ENCODE data around the gene RARRES2. TPM values are rescaled to one million over a fixed set of nuclear protein-coding genes. Genes with fewer than 3 reads are reported as not detected.

RARRES2 gene
- total and polyA plus RNA-seq, 12 donors, result 132 to 7,984 (median 3,315) TPM

DNA sequence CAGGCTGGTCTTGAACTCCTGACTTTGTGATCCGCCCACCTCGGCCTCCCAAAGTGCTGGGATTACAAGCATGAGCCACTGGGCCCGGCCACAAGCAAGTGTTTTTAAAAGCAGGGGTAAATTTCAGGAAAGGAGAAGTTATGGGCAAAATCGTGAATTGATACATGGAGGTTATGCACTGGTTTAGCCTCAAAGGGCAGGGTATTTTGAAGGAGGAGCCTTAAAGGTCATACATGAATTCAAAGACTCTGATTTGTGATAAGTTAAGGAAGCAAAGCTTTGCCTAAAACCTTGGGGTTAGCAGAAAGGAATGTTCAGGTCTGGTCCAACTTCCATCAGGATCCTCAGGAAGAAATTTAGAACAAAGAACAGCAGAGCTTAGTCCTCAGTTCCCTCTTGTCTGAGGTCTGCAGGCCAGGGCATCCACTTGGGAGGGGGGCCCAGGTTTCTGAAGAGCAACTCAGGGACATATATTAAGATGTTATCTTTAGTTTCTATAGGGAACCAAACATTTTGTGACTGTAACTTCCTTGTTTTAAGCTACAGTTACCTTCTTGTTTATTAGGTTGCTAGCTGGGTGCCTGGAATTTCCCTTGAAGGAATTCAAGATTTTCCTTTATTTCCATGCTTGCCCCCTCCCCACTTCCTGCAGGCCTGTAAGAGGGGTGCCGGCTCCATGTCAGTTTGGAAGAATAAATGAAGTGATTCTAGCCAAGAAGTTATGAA is 24.4 kb upstream of the RARRES2 start:
- Histone ChIP-seq H3K27me3 (no peaks in the 10 kb centered on the region), H3K9me3 (replicated peaks in 1 of 3) (no peaks in the 10 kb centered on the region), H3K36me3 (replicated peaks in 1 of 2) (peaks cover 0 to 3% of the 10 kb centered on the region in 2 donors), H3K4me3 (no peak overlapping the region), H3K4me1 (replicated peaks in 1 of 2) (peaks cover 17 to 20% of the 10 kb centered on the region in 2 donors), H3K27ac (no peak overlapping the region)
- intact Hi-C loops (cut with DNase I), result no loop called here
- no peak for DNase-seq
- no peak for TF ChIP-seq POLR2A (IDR thresholded peaks at IDR 0.05)
- TF ChIP-seq, protein P1, sequence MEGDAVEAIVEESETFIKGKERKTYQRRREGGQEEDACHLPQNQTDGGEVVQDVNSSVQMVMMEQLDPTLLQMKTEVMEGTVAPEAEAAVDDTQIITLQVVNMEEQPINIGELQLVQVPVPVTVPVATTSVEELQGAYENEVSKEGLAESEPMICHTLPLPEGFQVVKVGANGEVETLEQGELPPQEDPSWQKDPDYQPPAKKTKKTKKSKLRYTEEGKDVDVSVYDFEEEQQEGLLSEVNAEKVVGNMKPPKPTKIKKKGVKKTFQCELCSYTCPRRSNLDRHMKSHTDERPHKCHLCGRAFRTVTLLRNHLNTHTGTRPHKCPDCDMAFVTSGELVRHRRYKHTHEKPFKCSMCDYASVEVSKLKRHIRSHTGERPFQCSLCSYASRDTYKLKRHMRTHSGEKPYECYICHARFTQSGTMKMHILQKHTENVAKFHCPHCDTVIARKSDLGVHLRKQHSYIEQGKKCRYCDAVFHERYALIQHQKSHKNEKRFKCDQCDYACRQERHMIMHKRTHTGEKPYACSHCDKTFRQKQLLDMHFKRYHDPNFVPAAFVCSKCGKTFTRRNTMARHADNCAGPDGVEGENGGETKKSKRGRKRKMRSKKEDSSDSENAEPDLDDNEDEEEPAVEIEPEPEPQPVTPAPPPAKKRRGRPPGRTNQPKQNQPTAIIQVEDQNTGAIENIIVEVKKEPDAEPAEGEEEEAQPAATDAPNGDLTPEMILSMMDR (IDR thresholded peaks at IDR 0.05), result no peak
- 68 to 80% (median 76%) methylated on average over 5 of the region's 5 CpGs for WGBS, 4 donors

DNA sequence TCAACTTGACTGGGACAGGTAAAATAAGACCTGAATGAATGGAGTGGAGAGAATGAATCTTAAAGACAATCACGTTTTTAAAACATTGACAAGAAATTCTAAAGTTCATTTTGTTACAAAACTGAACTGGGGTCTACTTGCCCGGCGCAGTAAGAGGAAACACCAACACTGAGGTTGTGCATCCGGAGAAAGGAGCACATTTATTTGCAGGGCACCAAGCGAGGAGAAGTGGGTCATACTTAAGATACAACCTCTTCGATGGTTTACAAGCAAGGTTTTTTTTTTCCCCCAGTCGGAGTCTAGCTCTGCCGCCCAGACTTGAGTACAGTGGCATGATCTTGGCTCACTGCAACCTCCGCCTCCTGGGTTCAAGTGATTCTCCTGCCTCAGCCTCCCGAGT is 23.8 kb upstream of the RARRES2 start:
- intact Hi-C loops (cut with DNase I), result no loop called here
- Histone ChIP-seq H3K27me3 (no peaks in the 10 kb centered on the region), H3K4me3 (no peak overlapping the region), H3K36me3 (replicated peaks in 1 of 2) (no peaks in the 10 kb centered on the region), H3K27ac (no peak overlapping the region), H3K4me1 (replicated peaks in 1 of 2) (peaks cover 11 to 13% of the 10 kb centered on the region in 2 donors), H3K9me3 (replicated peaks in 1 of 3) (no peaks in the 10 kb centered on the region)
- DNase-seq, result no peak
- 83 to 87% (median 86%) methylated on average over 10 of the region's 10 CpGs for WGBS, 4 donors
- TF ChIP-seq, protein P1 (IDR thresholded peaks at IDR 0.05), result no peak
- TF ChIP-seq POLR2A (IDR thresholded peaks at IDR 0.05), result no peak

DNA sequence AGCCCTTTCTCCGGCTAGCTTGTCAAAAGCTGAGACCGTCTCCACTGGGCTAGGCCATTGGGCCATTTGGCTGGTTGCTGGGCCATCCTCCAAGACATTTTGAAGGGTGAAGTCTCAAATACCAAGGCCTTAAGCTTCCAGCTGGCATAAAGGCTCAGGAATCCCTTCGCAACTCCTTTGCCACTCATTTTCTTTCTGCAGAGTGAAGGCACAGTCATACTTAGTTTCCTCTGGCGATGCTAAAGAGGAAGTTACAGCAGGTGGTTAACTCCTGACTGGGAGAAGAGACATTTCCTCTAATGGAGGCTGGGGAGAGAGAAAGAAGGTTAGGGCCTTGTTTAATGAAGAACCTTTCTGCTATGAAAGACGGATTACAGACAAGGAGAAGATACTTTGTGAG is 22.4 kb upstream of the RARRES2 start:
- Histone ChIP-seq H3K4me3 (no peak overlapping the region), H3K36me3 (replicated peaks in 1 of 2) (no peaks in the 10 kb centered on the region), H3K4me1 (replicated peaks in 1 of 2) (peaks cover 3 to 6% of the 10 kb centered on the region in 2 donors), H3K27me3 (no peaks in the 10 kb centered on the region), H3K27ac (no peak overlapping the region), H3K9me3 (replicated peaks in 1 of 3) (no peaks in the 10 kb centered on the region)
- no peak for DNase-seq
- TF ChIP-seq, protein P1 (IDR thresholded peaks at IDR 0.05), result no peak
- no peak for TF ChIP-seq POLR2A (IDR thresholded peaks at IDR 0.05)
- WGBS, 4 donors, result 70 to 80% (median 72%) methylated on average over 5 of the region's 5 CpGs
- intact Hi-C loops (cut with DNase I), result no loop called here

DNA sequence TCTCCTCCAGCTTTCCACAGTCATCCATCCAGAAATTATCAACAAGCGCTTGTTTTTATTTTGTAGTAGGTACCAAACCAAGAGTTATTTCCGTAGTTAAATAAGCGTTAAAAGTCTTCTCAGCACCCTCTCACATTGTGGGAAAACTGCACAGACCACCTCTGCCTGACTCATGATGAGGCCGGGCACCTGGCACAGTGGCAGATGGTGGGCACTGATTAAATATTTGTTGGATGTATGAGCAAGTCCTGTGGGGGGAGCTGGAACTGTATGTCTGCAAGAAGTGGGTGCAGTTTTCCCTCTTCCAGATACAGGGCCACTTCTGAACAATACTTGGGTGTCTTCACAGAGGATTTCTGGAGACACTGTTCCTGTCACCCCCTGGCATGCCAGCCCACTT is 21.9 kb upstream of the RARRES2 start:
- H3K27ac ChIP-seq, result no peak overlapping the region
- no peaks in the 10 kb centered on the region for H3K9me3 ChIP-seq (replicated peaks in 1 of 3)
- H3K4me3 ChIP-seq, result no peak overlapping the region
- no peak for TF ChIP-seq POLR2A (IDR thresholded peaks at IDR 0.05)
- TF ChIP-seq, protein P1 (IDR thresholded peaks at IDR 0.05), result no peak
- intact Hi-C loops (cut with DNase I), result no loop called here
- 79 to 91% (median 85%) methylated on average over 4 of the region's 4 CpGs for WGBS, 4 donors
- no peaks in the 10 kb centered on the region for H3K36me3 ChIP-seq (replicated peaks in 1 of 2)
- H3K4me1 ChIP-seq (replicated peaks in 1 of 2), result peaks cover 3 to 6% of the 10 kb centered on the region in 2 donors
- DNase-seq, result no peak
- no peaks in the 10 kb centered on the region for H3K27me3 ChIP-seq
